DND-41 (cell line): ENCODE results near the gene STIMATE.

ENCODE experiments used
- ATAC-seq: fragments of 200-7000 bp; cut with Tn5 transposase; 3 replicates; pipeline ENCODE4 v1.9.1; 2021; ENCODE audit warnings: low read depth; ENCODE audit not compliant: insufficient read depth
- DNase-seq: peaks from one replicate; pipeline ENCODE4 v3.0.0-alpha.2; 2020
- H2AFZ ChIP-seq: 2 replicates; pipeline ENCODE4 v1.6.0; 2012; ENCODE audit warnings: low read depth, low read length
- H3K27ac ChIP-seq: 2 replicates; pipeline ENCODE4 v1.5.1; 2012; ENCODE audit warnings: low read length, inconsistent platforms
- H3K27me3 ChIP-seq: fragments of 200-600 bp; sonication (generic); 2 replicates; pipeline ENCODE4 v1.6.0; 2012; ENCODE audit warnings: low read length, mild to moderate bottlenecking, inconsistent platforms; ENCODE audit not compliant: insufficient read depth, poor library complexity
- H3K36me3 ChIP-seq: 2 replicates; pipeline ENCODE4 v1.5.1; 2012; ENCODE audit warnings: low read length, inconsistent platforms; ENCODE audit not compliant: insufficient read depth
- H3K4me1 ChIP-seq: 2 replicates; pipeline ENCODE4 v1.5.1; 2012; ENCODE audit warnings: mild to moderate bottlenecking, low read length; ENCODE audit not compliant: insufficient read depth
- H3K4me2 ChIP-seq: 2 replicates; pipeline ENCODE4 v1.6.0; 2012; ENCODE audit warnings: mild to moderate bottlenecking, moderate library complexity, low read length, inconsistent platforms; ENCODE audit not compliant: insufficient read depth
- H3K4me3 ChIP-seq, 2 experiments: fragments of 200-600 bp in 1 of 2; shearing (Covaris generic) in 1 of 2; 2 replicates each; pipeline ENCODE4 v1.5.1; 2012 to 2016; ENCODE audit warnings: inconsistent platforms in 2 of 2, low read length in 2 of 2, mild to moderate bottlenecking in 2 of 2, low read depth in 1 of 2, moderate library complexity in 1 of 2
- H3K79me2 ChIP-seq: 2 replicates; pipeline ENCODE4 v1.6.0; 2012; ENCODE audit warnings: low read length, inconsistent platforms; ENCODE audit not compliant: insufficient read depth
- H3K9ac ChIP-seq: 2 replicates; pipeline ENCODE4 v1.6.0; 2012; ENCODE audit warnings: low read depth, mild to moderate bottlenecking, inconsistent platforms, low read length, moderate library complexity
- H3K9me3 ChIP-seq: 2 replicates; pipeline ENCODE4 v1.5.1; 2012; ENCODE audit warnings: low read length, moderate library complexity, mild to moderate bottlenecking, inconsistent platforms; ENCODE audit not compliant: insufficient read depth, severe bottlenecking
- H4K20me1 ChIP-seq: 2 replicates; pipeline ENCODE4 v1.6.0; 2012; ENCODE audit warnings: low read length; ENCODE audit not compliant: insufficient read depth
- CTCF ChIP-seq: IDR thresholded peaks from 2 replicates; pipeline ENCODE4 v1.5.1; 2012; ENCODE audit warnings: borderline replicate concordance, low read length, moderate library complexity, mild to moderate bottlenecking; ENCODE audit not compliant: poor library complexity, severe bottlenecking; ENCODE audit errors: extremely low read depth
- EZH2 ChIP-seq: IDR thresholded peaks from 3 replicates; pipeline ENCODE4 v1.6.1; 2012; ENCODE audit warnings: borderline replicate concordance, low read depth, mild to moderate bottlenecking, moderate library complexity, low read length, inconsistent platforms; ENCODE audit not compliant: severe bottlenecking

STIMATE gene

DNA sequence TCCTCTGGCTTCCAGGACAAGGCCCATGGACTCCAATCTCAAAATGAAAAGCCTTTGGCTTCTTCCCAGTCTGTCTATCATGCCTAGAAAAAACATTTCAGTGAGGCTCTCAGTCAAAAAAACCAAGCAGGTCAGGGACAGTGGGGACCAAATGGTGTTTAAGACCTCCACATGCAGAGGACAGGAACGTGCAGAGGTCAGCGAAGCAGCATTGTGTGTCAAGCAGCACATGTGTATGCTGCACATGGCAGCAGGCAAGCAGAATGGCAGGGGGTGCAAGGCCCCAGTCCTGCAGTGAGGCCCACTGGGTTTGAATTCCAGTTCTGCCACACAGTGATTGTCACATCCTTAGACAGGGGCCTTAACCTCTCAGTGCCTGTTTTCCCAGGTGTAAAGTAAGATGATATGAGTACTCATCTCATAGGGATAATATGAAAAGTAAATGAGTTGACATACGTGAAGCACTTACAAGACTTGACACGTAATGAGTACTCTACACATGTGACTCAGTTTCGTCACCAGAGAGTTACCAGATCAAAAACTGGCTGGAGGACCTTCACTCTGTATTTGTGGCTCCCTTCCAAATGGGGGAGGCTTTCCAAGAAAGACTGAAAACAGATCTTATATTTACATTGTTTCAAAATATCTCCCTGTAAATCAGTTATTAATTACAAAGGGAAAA lies 11.2 kb downstream of the STIMATE start:
- no peak overlapping the region for H3K9ac ChIP-seq
- peaks cover 15% of the 10 kb centered on the region; the same call in 1 of the 2 replicates for H3K79me2 ChIP-seq
- H3K36me3 ChIP-seq, result peaks cover 13% of the 10 kb centered on the region; the same call in 1 of the 2 replicates
- peaks cover 16% of the 10 kb centered on the region; the same call in 1 of the 2 replicates for H4K20me1 ChIP-seq
- peaks cover 3% of the 10 kb centered on the region for H3K9me3 ChIP-seq
- ATAC-seq, result no peak
- no peak overlapping the region for H2AFZ ChIP-seq
- H3K4me1 ChIP-seq, result no peaks in the 10 kb centered on the region
- DNase-seq, result no peak
- H3K27me3 ChIP-seq, result no peaks in the 10 kb centered on the region
- H3K27ac ChIP-seq, result no peak overlapping the region
- no peak overlapping the region for H3K4me2 ChIP-seq
- TF ChIP-seq CTCF (no peak), EZH2 (no peak)
- no peak overlapping the region for H3K4me3 ChIP-seq

GRCh38 chr3:52882377-52882776 lies 15.0 kb downstream of the STIMATE start:
- Histone ChIP-seq H3K4me3 (no peak overlapping the region), H3K9me3 (peaks cover 3% of the 10 kb centered on the region), H3K4me2 (no peak overlapping the region), H3K27me3 (no peaks in the 10 kb centered on the region), H3K4me1 (no peaks in the 10 kb centered on the region), H3K79me2 (peaks cover 5% of the 10 kb centered on the region; the same call in 1 of the 2 replicates), H3K36me3 (peaks cover 13% of the 10 kb centered on the region; the same call in 1 of the 2 replicates), H2AFZ (no peak overlapping the region), H3K27ac (no peak overlapping the region), H4K20me1 (peaks cover 4% of the 10 kb centered on the region), H3K9ac (no peak overlapping the region)
- TF ChIP-seq EZH2 (no peak), CTCF (no peak)
- DNase-seq (no peak), ATAC-seq (no peak)

- TF ChIP-seq EZH2, result no peak
- no peak for TF ChIP-seq CTCF
- no peaks in the 10 kb centered on the region for H3K27me3 ChIP-seq
- H3K4me1 ChIP-seq, result no peaks in the 10 kb centered on the region
- H3K9ac ChIP-seq, result no peak overlapping the region
- H3K4me2 ChIP-seq, result no peak overlapping the region
- peaks cover 13% of the 10 kb centered on the region; the same call in 1 of the 2 replicates for H3K36me3 ChIP-seq
- no peak overlapping the region for H3K27ac ChIP-seq
- peaks cover 3% of the 10 kb centered on the region for H3K9me3 ChIP-seq
- 0 out of 2 replicates have a peak, but pooled peaks cover 8% of the 10 kb centered on the region for H3K79me2 ChIP-seq
- H3K4me3 ChIP-seq, result no peak overlapping the region
- DNase-seq, result no peak
- H2AFZ ChIP-seq, result no peak overlapping the region
- ATAC-seq, result no peak
- H4K20me1 ChIP-seq, result peaks cover 6% of the 10 kb centered on the region
Observed at GRCh38 chr3:52881871-52882270, 15.5 kb downstream of the STIMATE start.
